Liver (tissue), 9 donors: ENCODE results near the gene ACTN4. TPM values are rescaled to one million over a fixed set of nuclear protein-coding genes. Genes with fewer than 3 reads are reported as not detected.

Experiments
- DNase-seq: peaks from one replicate; pipeline ENCODE4 v3.0.0-alpha.2; 2017; ENCODE audit warnings: low spot score
- H3K27ac ChIP-seq, 2 donors: one replicate each; pipeline ENCODE4 v1.7.0; 2013; ENCODE audit warnings: inconsistent platforms in 2 of 2, low read length in 2 of 2, control low read depth in 1 of 2, low read depth in 1 of 2, mild to moderate bottlenecking in 1 of 2
- H3K27me3 ChIP-seq, 4 donors: one replicate each; pipeline versions ENCODE4 v1.6.1 to v1.7.0; 2013; ENCODE audit warnings: low read length in 3 of 4, inconsistent platforms in 1 of 4, mild to moderate bottlenecking in 1 of 4, moderate library complexity in 1 of 4; ENCODE audit not compliant: control insufficient read depth in 4 of 4, insufficient read depth in 4 of 4
- H3K36me3 ChIP-seq, 4 donors: one replicate each; pipeline versions ENCODE4 v1.6.1 to v1.7.0; 2013; ENCODE audit warnings: low read length in 3 of 4, mild to moderate bottlenecking in 3 of 4, low read depth in 1 of 4, moderate library complexity in 1 of 4; ENCODE audit not compliant: control insufficient read depth in 4 of 4, insufficient read depth in 3 of 4
- H3K4me1 ChIP-seq, 4 donors: one replicate each; pipeline versions ENCODE4 v1.6.1 to v1.7.0; 2013; ENCODE audit warnings: low read length in 3 of 4, mild to moderate bottlenecking in 3 of 4, moderate library complexity in 1 of 4; ENCODE audit not compliant: control insufficient read depth in 4 of 4, insufficient read depth in 4 of 4
- H3K4me3 ChIP-seq, 3 donors: one replicate each; pipeline versions ENCODE4 v1.6.1 to v1.7.0; 2013; ENCODE audit warnings: low read length in 3 of 3, control low read depth in 1 of 3, low read depth in 1 of 3, mild to moderate bottlenecking in 1 of 3
- H3K9ac ChIP-seq, 2 donors: one replicate each; pipeline ENCODE4 v1.7.0; 2013; ENCODE audit warnings: low read length in 2 of 2, mild to moderate bottlenecking in 2 of 2, moderate library complexity in 2 of 2, control low read depth in 1 of 2, low read depth in 1 of 2
- H3K9me3 ChIP-seq, 4 donors: one replicate each; pipeline versions ENCODE4 v1.6.1 to v1.7.0; 2013; ENCODE audit warnings: low read length in 3 of 4; ENCODE audit not compliant: control insufficient read depth in 4 of 4
- ATF3 ChIP-seq: IDR thresholded peaks from 2 replicates; pipeline ENCODE4 v1.6.1; 2016; ENCODE audit warnings: antibody characterized with exemption
- EGR1 ChIP-seq, 2 donors: IDR thresholded peaks; 2 replicates each; pipeline ENCODE4 v1.6.1; 2016 to 2018; ENCODE audit warnings: antibody characterized with exemption in 2 of 2, low read depth in 2 of 2
- FOXA2 ChIP-seq: IDR thresholded peaks from 2 replicates; pipeline ENCODE4 v1.6.1; 2016; ENCODE audit warnings: antibody characterized with exemption
- GABPA ChIP-seq, 2 donors: IDR thresholded peaks in 1 of 2; conservative IDR thresholded peaks in 1 of 2; 2 replicates each; pipeline ENCODE4 v1.6.1; 2016; ENCODE audit warnings: antibody characterized with exemption in 2 of 2, mild to moderate bottlenecking in 1 of 2, moderate library complexity in 1 of 2
- HNF4A ChIP-seq, 2 donors: conservative IDR thresholded peaks; 2 replicates each; pipeline ENCODE4 v1.6.1; 2016; ENCODE audit warnings: antibody characterized with exemption in 2 of 2, mild to moderate bottlenecking in 2 of 2
- JUND ChIP-seq, 2 donors: IDR thresholded peaks; 2 replicates each; pipeline ENCODE4 v1.6.1; 2016; ENCODE audit warnings: antibody characterized with exemption in 2 of 2
- NR2F2 ChIP-seq: IDR thresholded peaks from 2 replicates; pipeline ENCODE4 v1.6.1; 2016; ENCODE audit warnings: antibody characterized with exemption
- RAD21 ChIP-seq, 2 donors: IDR thresholded peaks; 2 replicates each; pipeline ENCODE4 v1.6.1; 2016; ENCODE audit warnings: antibody characterized with exemption in 2 of 2, mild to moderate bottlenecking in 2 of 2
- REST ChIP-seq: IDR thresholded peaks from 2 replicates; pipeline ENCODE4 v1.6.1; 2016; ENCODE audit warnings: antibody characterized with exemption, mild to moderate bottlenecking
- RXRA ChIP-seq, 2 donors: IDR thresholded peaks; 2 replicates each; pipeline ENCODE4 v1.6.1; 2017 to 2018; ENCODE audit warnings: antibody characterized with exemption in 2 of 2, mild to moderate bottlenecking in 1 of 2
- SP1 ChIP-seq: IDR thresholded peaks from 2 replicates; pipeline ENCODE4 v1.6.1; 2018; ENCODE audit warnings: antibody characterized with exemption, mild to moderate bottlenecking
- ZBTB33 ChIP-seq: IDR thresholded peaks from 2 replicates; pipeline ENCODE4 v1.6.1; 2016; ENCODE audit warnings: antibody characterized with exemption
- WGBS: extraction: QIAGEN DNeasy Blood & Tissue Kit; methylation state at CpG from one replicate; pipeline ENCODE4 v1.1.7; 2013; 5-methylcytosine and 5-hydroxymethylcytosine counted together
- polyA plus RNA-seq, 2 donors: library from polyadenylated mRNA; stranded (reverse) in 1 of 2; unstranded in 1 of 2; fragments of 200-250 nt in 1 of 2; fragments of >200 nt in 1 of 2; fragmentation: Nextera tagmentation in 1 of 2; extraction: Ambion mirVana in 1 of 2; gene quantifications; one replicate each; pipeline versions ENCODE4 v1.2.1 to v1.2.3, GENCODE V29; 2013 to 2015
- total RNA-seq, 2 donors: library from RNA; depleted of rRNA; stranded (reverse); fragments of >200 nt; gene quantifications; one replicate each; pipeline ENCODE4 v1.2.3, GENCODE V29; 2014
- donor health status: healthy.
- donor health status: healthy.
- donor health status: healthy.
- donor health status: healthy.
- donor health status: healthy.

ACTN4 gene
- total and polyA plus RNA-seq, 4 donors, result 35.4 to 164 (median 98.7) TPM

GRCh38 chr19:38727868-38728660, 80.6 kb downstream of the ACTN4 start:
- DNase-seq, result no peak
- Histone ChIP-seq H3K4me1 (peaks cover 1 to 48% (median 22%) of the 10 kb centered on the region in 4 donors), H3K4me3 (no peak overlapping the region), H3K27ac (peak overlapping the region in 1 of 2 donors; percentile 14), H3K27me3 (no peaks in the 10 kb centered on the region), H3K36me3 (peaks cover 12 to 46% (median 27%) of the 10 kb centered on the region in 4 donors), H3K9me3 (no peaks in the 10 kb centered on the region), H3K9ac (no peak overlapping the region)
- TF ChIP-seq RXRA (IDR thresholded peaks at IDR 0.05), result no peak
- TF ChIP-seq NR2F2, result peak; percentile 36
- no peak for TF ChIP-seq HNF4A (conservative IDR thresholded peaks at IDR 0.05)
- peak in 1 of 2 donors; percentile 7 for TF ChIP-seq RAD21 (IDR thresholded peaks at IDR 0.05)
- 77% methylated on average over 33 of the region's 33 CpGs for WGBS

- no peaks in the 10 kb centered on the region for H3K9me3 ChIP-seq
- no peaks in the 10 kb centered on the region for H3K27me3 ChIP-seq
- no peak overlapping the region for H3K9ac ChIP-seq
- peaks cover 1 to 53% (median 24%) of the 10 kb centered on the region in 4 donors for H3K4me1 ChIP-seq
- H3K36me3 ChIP-seq, result peaks cover 7 to 37% (median 24%) of the 10 kb centered on the region in 4 donors
- no peak for DNase-seq
- WGBS, result 82% methylated on average over 37 of the region's 37 CpGs
- no peak for TF ChIP-seq ZBTB33
- TF ChIP-seq FOXA2, result no peak
- no peak for TF ChIP-seq REST
- no peak for TF ChIP-seq ATF3
- no peak for TF ChIP-seq GABPA (IDR thresholded peaks at IDR 0.05 in 1 of 2, conservative IDR thresholded peaks at IDR 0.05 in 1 of 2)
- no peak for TF ChIP-seq JUND (IDR thresholded peaks at IDR 0.05)
- no peak for TF ChIP-seq NR2F2
- TF ChIP-seq HNF4A (conservative IDR thresholded peaks at IDR 0.05), result no peak
- no peak for TF ChIP-seq EGR1 (IDR thresholded peaks at IDR 0.05; ENCODE audit: low read depth in 2 of 2)
- TF ChIP-seq SP1, result no peak
- H3K4me3 ChIP-seq, result no peak overlapping the region
- no peak overlapping the region for H3K27ac ChIP-seq
Observed at GRCh38 chr19:38728752-38729541, 81.5 kb downstream of the ACTN4 start.
